A549 treated with Mapracorat at 1 μM for 4 hours (cell line): ENCODE data around the gene HGF. TPM values are rescaled to one million over a fixed set of nuclear protein-coding genes. Genes with fewer than 3 reads are reported as not detected.

Experiments
- total RNA-seq: library from RNA; stranded (reverse); fragments of 200-300 nt; extraction: Qiagen RNA extraction; gene quantifications from 5 replicates; pipeline ENCODE4 v1.2.3, GENCODE V29; 2022

The HGF gene
- 0.02 TPM in 1 of 5 replicates, not detected in the others for total RNA-seq

DNA sequence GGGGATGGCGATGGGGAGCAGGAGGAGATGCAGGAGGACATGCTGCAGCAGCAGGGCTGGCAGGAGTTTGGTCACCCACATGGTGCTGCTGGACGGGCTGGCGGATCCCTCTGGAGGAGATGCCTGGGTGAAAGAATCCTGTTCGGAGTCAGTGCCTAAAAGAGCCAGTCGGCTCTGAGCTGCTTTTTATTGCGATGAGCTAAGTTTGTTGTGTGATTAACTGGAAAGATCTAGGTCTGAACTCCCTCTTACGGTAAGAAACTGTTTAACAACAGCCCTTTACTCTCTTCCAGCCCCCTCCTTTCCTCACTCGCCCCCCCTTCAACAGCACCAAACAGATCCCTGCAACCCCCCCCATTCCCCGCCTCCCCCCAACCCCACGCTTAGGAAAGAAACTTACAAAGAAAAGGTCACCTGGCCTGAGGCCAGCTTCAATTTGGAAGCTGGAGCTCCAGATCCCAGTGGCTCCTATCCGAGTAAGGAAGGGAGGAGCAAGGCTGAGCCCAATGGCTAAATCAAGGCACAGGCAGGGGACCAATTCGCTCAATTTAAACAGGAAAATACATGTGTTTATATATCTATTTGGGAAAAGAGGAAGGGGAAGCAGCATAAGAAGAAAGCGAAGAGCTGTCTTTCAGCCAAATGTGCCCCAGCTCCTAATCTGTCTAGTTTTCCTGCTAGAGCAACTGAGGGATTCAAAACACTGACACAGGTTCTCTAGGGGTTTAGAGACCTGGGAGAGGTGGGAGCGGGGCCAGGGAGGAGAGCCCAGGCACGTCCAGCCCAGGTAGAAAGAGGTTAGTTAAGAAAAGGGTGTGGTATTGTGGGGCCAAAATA lies at the start of gene HGF:
Gene HGF, minus strand, starts transcription at position 157 of the 837 bp plus-strand sequence. Its CDS starts 76 bp downstream, at position 81.

